HG03060 (cell line): Measurements from ENCODE around the gene TTLL9.

Experiments used
- ATAC-seq: cut with Tn5 transposase; IDR thresholded peaks from one replicate; pipeline ENCODE4 v1.9.1; 2021; ENCODE audit warnings: low read depth, moderate number of reproducible peaks; ENCODE audit not compliant: unreplicated experiment

Gene TTLL9

DNA sequence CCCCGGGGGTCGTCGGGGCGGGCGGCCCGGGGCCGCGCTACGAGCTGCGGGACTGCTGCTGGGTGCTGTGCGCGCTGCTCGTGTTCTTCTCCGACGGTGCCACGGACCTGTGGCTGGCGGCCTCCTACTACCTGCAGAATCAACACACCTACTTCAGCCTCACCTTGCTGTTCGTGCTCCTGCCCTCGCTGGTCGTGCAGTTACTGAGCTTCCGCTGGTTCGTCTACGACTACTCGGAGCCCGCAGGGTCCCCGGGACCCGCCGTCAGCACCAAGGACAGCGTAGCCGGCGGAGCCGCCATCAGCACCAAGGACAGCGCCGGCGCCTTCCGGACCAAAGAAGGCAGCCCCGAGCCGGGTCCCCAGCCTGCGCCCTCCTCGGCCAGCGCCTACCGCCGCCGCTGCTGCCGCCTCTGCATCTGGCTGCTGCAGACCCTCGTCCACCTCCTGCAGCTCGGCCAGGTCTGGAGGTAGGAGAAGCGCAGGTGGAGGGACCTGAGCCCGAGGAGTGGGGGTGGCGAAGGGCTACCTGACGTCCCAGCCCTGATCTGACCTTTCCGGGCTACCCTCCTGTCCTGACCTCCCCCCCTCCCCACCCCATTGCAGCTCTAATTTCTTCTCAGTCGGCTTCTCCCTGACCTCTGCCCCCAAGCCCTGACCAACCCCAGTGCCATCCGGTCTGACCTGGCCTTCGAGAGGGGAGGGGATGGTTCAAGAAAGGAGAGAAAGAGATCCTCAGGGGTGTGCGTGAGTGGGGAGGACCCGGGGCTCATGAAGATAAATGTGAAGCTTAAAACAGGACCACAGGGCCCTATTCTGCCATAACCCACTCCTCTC, 98.1 kb downstream of the TTLL9 start:
- ATAC-seq = no peak

DNA sequence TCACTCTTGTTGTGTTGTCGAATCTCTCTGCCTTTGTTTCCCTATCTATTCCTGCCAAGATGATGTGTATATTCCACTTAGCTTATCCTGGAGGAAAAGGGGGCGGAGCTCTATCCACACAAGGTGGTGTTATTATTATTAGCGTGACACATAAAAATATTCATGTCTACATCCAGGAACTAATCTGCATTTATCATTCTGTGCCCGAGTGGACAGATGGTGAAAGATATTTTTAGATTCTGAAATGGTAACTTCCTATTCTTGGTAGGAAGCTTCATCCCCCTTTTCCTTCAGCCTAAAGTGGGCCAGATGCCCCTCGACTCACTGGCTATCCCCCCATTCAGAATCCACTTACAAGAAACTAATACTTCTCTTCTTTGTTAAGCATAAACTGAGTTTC, 99.6 kb downstream of the TTLL9 start:
- ATAC-seq = no peak

DNA sequence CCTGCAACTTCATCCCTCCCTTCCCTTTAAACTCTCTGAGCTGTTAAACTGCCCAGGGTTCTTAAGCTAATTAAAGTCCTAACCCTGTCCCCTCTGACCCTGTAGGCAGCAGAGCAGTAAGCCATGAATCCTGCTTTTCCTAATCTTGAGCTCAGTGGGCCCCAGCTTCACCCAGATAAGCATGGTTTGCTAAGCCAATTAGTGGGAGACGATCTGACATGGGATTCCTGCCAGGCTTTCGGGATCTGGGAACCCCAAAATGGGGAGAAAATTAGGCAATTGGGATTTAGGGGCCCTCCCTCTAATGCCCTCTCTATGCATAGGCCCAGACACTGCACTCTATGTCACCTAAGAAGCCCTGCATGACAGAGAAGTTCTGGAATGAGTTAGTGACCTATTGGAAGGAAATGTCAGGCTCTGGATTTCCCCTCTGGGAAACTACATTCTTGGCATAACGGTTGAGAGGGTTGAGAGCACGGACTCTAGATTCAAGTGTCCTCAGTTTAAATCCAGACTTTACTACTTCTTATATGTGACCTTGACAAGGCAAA, 102.1 kb downstream of the TTLL9 start:
- no peak for ATAC-seq

DNA sequence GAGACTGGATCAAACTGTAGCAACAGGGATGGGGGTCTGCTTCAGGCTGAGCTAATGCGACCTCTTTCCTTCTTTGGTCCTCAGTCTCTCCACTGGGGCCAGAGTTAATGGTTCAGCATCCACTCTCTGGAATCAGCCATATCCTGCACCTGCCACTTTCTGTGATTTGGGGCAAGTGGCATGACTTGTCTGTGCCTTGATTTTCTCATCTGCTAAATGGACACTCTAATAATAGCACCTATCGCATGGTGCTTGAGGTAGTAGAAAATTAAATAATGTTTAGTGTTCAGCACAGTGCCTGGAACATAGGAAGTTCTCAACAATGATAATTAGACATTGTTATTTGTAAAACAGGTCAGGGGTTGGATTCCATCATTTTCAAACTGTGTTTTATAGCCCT, 103.9 kb downstream of the TTLL9 start:
- ATAC-seq = no peak

- ATAC-seq = no peak
Measured at GRCh38 chr20:31974951-31975487, 104.6 kb downstream of the TTLL9 start.

- no peak for ATAC-seq
Measured at GRCh38 chr20:31975874-31976273, 105.4 kb downstream of the TTLL9 start.

DNA sequence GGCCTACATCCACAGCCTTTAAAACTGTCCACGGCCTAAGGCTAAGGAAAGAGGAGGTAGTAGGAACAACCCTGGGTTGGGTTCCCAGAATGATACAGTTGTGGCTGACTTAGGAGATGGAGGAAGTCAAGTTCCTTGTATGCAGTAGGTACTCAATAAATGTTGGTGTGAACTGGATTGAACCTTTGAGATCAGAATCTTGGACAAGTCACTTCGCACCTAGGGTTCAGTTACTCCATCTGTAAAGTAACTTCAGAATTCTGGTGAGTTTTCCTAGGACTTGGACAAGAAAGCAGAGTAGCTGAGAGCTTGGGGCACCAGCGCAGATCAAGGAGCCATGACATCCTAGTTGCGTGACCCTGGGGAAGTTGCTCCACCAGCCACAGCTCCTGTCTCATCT, 106.6 kb downstream of the TTLL9 start:
- no peak for ATAC-seq

DNA sequence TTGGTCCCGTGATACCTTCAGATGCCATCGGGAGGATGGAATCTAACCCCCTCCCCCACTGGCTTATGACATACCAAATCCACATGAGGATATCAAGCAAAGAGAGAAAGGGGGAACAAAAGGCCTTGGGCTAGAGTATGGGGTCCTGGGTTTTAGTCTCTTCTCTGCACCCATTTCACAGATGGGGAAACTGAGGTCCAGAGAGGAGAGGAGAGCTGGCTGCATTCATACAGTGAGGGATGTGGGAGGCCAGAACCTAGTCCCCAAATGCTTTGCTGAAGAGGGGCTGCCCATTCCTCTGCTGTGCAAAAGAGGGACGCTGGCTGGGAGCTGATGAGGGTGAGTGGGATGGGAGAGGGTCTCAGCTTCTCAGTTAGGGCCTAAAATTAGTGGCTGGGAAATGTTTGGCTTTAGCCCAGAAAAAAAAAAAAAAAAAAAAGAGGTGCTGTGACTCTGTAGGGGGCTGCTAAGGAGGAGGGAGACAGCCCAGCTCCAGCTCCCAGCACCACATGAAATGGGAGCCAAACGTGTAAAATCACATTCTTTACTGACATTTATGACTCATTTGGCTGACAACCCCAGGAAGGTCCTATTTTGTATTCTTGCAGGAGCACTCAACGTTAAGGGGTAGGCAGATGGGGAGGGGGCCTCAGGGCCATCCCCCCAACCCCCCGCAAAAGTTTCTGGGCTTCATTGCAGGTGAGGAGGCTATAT, 109.4 kb downstream of the TTLL9 start:
- no peak for ATAC-seq

GRCh38 chr20:31981784-31982183, 111.3 kb downstream of the TTLL9 start:
- no peak for ATAC-seq

DNA sequence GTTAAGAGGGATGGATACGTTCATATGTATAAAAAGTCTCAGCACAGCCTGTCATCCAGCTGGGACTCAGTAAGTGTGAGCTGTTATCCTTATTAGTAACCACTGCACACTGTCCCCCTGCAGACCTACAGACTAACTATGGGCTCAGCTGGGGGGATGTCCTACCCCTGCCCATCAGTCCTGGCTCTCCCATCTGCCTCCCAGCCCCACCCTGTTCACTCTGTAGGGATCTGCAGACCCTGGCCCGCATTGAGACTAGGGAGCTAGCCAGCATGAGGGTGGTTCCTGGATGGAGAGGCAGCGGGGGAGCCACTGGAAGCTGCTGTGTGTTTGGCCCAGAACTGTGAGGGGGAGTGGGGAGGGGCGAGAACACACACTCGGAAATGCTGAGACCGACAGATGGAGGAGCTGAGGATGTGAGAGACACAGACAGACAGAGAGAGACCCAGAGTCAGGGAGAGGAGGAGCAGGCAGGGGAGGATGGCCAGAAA, 114.6 kb downstream of the TTLL9 start:
- ATAC-seq = no peak

DNA sequence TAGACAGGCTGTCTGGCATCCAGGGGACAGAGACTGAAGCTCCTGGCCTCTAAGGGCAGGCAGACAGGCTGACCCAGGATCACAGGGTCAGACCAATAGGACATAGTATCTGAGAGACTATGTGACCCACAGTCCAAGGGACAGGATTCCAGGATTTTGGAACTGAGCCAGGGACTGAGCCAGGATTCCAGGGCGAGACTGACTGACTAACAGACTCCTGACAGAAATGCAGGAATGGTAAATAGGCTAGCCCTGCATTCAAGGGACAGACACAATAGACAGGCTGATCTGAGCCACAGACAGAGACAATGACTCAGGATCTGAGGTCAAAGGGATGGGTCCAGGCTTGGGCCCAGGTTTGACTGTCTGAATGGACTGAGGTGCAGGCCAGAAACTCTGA, 117.3 kb downstream of the TTLL9 start:
- ATAC-seq = no peak

DNA sequence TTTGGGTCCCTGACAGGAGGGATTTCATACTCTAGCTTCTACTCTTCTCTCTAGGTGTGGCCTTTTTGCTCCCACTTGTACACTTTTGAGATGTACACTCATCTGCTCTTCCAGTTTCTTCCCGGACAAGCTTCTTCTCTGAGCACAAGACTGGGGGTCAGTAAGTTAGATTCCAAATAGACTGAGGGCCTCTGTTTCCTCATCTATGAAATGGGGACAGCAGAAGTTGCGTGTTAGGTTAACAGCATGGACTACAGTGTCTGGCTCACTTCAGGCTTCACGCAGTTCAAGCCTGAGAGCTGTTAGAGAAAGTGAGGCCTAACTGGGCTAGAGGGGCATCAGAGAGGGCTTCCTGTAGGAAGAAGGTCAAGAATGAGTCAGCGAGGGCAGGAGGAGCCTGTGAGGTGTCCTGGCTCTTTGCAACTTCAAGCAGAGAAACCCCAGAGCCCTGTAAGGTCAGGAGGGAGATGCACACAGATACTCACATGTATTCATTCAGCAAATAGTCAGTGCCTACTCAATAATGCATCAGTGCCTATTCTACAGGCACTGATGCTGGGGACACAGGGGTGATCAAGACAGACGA, 118.1 kb downstream of the TTLL9 start:
- ATAC-seq = no peak

DNA sequence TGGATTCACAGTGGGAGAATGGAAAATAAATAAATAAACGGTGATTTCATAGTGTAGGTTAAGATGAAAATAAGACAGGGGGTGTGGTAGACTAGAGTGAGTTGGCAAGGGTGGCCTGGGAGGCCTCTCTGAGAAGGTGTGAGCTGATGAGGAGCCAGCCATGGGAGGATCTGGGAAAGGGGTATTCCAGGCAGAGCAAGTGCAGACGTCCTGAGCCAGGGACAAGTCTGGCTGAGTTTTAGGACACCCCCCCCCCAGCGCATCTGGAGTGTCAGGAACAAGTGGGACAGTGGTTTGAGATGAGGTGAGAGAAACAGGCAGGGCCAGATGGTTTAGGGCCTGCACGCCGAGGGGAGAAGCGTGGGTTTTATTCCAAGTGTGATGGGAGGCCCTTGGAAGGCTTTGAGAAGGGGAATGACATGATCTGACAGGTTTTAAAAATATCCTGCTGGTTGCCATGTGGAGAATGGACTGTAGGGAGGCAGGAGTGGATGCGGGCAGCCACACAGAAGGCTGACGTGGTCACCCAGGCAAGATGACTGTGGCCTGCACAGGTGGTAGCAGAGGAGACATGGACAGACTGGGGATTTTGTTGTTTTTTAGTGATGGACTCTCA, 118.7 kb downstream of the TTLL9 start:
- ATAC-seq = no peak

GRCh38 chr20:31990641-31991338, 120.4 kb downstream of the TTLL9 start:
- ATAC-seq = no peak

GRCh38 chr20:31991339-31991705, 120.9 kb downstream of the TTLL9 start:
- no peak for ATAC-seq

DNA sequence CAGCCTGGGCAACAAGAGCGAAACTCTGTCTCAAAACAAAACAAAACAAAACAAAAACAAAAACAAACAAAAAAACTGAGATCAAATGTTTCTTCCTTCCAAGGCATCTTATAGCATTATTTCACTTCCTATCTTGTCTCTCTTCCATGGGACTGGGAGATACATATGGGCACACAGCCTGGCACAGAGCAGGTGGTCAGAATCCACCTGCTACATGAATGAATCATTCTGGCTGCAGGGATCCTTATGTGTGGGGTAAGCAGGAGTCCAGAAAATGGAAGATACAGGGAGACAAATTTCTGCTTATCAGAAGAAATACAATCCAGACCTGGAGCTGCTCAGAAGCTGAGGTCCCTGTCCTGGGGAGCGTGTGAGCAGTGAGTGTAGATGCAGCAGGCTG, 121.7 kb downstream of the TTLL9 start:
- ATAC-seq = no peak
